NCI-H146 treated with DMSO at 0.1 percent for 48 hours (cell line): ENCODE data around the gene ACE.
A peak's percentile ranks its signal among the peaks of the same experiment; 100 is the strongest.

Source experiments
- DNase-seq: peaks from one replicate; lab custom pipeline; 2025; ENCODE audit not compliant: unreplicated experiment; lab: John Stamatoyannopoulos, UW

The ACE gene

GRCh38 chr17:63474174-63474573 is 2.7 kb upstream of the ACE start:
- no peak for DNase-seq

DNA sequence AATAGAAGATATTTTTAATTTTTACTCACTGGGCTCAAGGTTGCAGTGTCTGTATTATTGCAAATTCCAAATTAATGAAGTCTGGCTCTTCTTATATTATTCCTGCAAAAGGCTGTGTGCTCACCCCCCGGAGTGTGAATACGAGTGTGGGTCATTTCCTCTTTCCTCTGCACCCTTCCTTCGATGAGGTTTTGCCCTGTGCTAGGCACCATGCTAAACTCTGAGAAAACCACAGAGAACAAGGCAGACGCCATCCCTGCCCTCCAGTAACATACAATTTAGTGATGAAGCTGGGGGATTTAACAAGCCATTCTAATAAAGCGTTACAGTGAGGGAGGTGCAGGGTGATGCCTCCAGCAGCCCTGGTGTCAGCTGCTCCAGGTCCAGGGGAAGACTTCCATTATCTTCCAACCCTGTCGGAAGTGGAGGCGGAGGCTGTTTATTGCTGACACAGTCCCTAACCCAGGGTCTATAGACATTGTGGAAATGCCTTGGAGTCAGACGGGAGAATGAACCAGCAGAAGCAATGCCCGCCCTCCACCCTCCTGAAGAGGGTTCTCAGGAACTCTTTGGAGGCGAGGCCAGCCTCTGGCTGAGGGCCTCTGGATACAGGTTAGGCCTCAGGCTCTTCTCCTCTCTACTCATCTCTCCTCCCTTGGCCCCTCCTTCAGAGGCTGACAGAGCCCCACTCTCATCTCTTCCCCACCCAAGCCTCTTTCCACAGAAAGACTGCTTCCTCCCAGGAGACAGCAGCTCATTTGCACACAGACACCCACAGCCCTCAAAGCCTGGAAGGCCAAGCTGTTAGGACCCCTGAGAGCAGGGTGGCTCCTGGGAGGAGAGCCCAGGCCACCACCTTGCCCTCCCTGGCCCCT is 2.0 kb upstream of the ACE start:
- no peak for DNase-seq

DNA sequence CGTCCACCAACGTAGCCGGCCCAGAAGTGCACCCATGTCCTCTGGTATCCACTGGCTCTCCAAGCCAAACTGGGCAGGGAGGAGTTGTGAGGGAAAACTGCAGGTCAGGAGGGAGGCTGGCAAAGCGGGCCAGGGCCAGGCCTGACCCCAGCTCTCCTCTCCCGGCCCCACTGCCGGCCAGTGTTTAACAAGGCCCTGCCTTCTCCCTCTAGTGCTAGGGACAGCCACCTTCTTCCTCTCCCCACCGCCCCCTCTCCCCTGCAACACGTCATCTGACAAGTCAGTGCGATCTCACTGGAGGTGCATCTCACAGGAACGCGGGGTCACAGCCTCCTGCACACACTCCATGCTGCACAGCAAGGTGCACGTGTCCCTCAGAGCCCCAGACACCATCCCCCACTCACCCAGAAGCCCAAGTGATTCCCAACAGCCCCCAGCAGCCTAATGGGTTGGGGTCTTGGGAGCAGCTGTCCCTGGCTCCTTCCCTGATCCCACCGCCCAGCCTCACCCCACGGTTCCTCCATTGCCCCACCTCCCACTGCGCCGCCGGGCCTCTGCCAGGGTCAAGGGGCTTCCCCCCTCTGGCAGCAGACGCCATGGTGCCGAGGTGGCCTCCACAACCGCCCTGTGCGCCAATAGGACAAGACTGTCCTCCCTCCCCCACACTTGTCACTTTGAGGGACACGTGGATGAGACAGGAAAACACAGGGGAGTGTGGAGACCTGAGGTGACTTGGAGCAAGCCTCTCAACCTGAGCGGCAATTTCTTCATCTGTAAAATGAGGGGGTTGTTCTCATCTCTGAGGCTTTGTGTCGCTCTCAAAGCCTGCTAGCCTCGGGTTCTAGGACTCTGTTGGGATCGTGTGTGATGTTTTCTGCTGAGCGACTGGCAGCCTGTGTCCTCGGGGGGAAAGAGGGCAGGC is 1.1 kb upstream of the ACE start:
- no peak for DNase-seq

GRCh38 chr17:63476459-63476853 is 405 bp upstream of the ACE start:
- peak; percentile 23 for DNase-seq

DNA sequence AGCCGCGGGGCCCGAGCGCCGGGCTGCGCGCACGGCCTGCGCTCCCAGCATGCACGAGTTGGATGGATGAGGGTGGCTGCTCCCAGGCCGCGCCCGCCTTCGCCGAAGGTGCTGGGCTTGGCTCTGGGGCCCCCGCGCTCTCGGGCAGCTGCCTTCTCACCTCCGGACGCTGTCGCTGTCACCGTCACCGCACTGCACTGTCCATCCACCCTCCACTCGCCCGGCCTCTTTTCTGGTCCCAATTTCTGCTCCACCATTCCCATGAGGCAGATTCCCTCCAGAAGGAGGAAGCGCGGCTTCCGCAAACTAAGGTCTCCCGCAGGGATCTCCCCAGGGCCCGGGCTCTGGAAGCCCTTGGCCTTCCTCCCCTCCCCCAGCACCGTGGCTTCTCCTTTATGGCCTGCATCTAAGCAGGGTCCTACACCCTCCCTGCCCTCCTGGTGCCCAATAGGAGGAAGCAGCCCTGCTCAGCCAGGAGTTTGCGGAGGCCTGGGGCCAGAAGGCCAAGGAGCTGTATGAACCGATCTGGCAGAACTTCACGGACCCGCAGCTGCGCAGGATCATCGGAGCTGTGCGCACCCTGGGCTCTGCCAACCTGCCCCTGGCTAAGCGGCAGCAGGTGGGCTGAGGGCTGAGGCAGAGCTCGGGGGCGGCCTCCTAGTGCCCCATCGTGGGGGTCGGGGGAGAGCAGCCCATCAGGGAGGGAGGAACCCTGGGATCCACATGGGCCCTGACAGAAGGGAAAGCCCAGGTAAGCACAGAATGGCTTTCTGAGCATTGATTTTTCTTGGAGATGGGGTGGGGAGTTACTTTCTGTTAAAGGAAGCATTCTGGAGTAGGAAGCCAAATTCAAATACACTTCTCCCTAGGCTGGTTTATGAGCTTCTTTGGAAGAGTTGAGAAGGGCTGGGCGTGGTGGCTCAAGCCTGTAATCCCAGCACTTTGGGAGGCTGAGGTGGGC is 899 bp downstream of the ACE start:
- DNase-seq = peak; percentile 58

GRCh38 chr17:63478814-63479494 is 2.1 kb downstream of the ACE start:
- DNase-seq = peak; percentile 67

DNA sequence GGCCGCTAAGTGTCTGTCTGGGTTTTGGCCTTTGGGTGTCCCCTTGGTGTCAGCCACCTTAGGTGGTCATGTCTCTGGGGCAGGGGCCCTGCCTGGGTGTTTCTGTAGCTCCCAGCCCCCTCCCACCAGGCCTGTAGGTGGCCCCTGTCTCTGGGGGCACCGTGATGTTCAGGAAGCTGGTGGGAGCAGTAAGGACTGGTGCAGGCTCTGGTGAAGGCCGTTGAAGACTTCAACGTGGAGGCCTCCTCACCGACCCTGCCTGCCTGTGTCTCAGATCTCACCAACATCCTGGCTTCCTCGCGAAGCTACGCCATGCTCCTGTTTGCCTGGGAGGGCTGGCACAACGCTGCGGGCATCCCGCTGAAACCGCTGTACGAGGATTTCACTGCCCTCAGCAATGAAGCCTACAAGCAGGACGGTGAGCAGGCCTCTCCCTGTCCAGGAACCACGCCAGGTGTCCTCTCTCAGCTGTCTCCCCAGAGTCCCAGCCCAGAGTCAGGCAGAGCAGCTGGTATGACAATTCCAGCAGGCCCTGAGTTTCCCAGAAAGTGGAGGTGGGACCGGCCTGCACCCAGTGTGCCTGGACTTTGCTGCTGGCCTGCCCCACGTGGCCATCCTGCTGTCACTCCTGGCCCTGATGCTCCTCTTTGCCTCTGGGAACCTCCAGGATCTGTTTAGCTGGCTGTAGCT is 2.8 kb downstream of the ACE start:
- DNase-seq = no peak

DNA sequence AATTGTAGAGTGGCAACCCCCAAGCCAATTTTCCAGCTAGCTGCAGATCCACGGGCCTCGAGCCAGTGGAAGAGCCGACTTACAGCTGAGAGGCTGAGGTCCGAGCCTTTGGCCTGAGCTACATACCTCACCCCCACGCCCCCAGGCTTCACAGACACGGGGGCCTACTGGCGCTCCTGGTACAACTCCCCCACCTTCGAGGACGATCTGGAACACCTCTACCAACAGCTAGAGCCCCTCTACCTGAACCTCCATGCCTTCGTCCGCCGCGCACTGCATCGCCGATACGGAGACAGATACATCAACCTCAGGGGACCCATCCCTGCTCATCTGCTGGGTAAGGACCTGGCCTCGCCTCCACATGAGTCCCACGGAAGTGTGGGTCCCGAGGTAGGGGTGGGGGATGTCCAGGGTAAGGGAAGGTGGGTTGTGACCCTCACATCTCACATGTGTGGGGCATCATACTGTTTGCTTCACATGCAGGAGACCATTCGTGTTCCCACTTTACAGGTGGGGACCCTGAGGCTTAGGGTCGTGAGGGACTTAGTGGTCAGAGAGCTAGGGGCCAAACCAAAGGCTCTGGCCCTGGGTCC is 3.4 kb downstream of the ACE start:
- no peak for DNase-seq

DNA sequence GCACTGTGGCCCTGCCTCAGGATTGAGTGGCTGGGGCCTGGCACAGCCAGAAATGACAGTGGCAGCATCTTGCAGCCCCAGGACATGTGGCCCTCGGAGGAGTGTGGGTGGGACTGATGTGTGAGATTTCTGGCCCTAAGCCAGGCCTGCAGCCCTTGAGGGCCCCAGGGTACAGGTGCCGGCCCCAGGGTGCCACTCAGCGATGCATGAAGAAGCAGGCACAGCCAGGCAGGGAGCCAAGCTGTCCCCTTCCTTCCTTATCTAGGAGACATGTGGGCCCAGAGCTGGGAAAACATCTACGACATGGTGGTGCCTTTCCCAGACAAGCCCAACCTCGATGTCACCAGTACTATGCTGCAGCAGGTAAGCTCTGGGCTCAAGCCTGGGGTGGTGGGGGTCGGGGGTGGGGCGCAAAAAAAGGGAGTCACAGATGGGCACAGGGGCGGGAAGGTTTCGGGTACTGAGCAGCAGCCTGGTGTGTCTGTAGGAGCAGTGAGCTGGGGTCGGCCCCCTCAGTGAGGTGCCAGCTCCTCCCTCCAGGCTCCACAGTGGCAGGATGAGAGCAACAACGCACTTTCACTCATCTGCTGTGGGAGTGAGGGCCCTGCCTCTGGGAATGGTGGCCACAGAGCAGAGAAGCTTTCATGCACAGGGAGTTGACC is 4.1 kb downstream of the ACE start:
- peak; percentile 73 for DNase-seq

- DNase-seq = no peak
Measured at GRCh38 chr17:63481488-63481870, 4.6 kb downstream of the ACE start.

DNA sequence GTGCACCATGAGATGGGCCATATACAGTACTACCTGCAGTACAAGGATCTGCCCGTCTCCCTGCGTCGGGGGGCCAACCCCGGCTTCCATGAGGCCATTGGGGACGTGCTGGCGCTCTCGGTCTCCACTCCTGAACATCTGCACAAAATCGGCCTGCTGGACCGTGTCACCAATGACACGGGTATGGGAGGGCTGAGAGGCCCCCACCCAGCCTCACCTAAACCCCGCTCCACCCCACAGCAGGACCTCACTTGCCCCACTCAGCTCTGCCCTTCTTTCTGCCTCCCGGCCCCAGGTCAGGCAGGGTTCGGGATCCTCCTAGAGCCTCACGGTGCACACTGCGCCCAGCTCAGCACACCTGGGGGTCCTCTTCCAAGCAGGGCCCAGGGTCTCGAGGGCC is 5.6 kb downstream of the ACE start:
- no peak for DNase-seq

DNA sequence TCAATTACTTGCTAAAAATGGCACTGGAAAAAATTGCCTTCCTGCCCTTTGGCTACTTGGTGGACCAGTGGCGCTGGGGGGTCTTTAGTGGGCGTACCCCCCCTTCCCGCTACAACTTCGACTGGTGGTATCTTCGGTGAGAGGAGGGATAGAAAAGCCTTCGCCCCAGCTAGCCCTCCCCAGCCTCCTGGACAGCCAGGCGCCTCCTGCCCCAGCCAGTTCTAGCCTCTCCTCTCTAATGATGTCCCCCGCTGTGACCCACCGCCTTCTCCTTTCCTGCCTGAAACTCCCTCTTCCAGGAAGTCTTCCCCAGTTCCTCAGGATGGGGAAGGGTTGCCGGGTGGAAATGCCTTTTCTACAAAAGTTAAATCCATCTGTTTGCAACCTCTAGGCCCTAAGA is 6.2 kb downstream of the ACE start:
- DNase-seq = no peak

DNA sequence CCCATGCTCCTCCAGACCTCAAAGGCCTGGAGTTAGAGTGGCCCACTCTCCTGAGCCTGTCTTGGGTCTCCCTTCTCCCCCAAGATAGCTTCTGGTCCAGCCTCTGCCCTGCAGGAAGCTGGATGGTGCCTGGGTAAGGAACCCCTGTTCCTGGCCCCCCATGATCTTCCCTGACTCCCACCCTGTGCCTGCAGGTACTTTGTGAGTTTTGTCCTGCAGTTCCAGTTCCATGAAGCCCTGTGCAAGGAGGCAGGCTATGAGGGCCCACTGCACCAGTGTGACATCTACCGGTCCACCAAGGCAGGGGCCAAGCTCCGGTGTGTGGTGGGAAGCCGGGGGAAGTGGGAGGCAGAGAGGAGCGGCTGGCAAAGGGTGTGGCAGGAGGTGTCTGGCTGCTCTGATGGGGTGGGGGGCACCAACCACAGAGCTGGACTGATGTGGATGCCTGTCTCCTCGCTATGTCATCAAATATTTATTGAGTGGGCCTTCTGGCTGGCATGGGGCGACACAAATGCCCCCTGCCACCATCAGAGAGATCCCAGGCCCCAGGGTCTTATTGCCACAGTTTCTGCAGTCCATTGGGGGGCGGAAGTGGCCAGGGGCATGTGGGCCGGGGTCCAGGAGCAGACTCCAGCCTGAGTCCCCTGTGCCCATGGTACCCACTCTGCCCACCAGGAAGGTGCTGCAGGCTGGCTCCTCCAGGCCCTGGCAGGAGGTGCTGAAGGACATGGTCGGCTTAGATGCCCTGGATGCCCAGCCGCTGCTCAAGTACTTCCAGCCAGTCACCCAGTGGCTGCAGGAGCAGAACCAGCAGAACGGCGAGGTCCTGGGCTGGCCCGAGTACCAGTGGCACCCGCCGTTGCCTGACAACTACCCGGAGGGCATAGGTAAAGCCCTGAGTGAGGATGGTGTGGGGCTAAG is 7.1 kb downstream of the ACE start:
- DNase-seq = no peak

DNA sequence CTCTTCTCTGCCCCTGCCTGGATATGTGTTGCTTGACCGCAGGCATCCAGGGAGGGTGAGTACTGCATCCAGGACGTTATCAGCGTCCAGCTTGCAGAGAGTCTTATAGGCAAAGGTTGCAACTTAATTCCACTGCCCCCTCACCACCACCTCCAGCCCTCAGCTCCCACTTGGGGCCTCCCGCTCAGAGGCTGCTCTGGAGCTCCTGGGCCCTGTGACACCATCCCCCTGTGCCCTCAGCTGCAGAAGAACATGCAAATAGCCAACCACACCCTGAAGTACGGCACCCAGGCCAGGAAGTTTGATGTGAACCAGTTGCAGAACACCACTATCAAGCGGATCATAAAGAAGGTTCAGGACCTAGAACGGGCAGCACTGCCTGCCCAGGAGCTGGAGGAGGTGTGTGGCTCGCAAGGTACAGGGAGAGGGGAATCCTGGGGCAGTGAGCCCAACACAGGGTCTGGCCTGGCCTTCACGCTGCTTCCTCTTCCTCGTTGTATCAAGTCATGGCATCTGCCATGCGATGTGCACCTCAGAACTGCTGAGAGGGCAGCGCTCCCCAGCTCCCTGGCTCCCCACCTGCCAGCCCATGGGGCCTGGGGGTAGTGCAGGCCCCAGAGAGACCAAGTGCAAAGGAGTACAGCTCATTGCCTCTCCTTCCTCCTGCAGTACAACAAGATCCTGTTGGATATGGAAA is 9.6 kb downstream of the ACE start:
- DNase-seq = no peak

DNA sequence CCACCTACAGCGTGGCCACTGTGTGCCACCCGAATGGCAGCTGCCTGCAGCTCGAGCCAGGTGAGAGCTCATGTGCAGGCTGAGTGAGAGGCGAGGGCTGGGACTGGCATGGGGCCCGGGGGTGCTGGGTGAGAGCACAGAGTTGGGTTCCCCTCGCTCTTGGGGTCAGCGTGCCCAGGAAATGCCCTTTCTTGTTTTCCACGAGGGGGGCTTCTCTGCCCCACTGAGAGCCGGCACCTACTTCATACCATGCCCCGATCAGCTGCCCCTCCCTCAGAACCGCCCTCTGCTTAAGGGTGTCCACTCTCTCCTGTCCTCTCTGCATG is 10.1 kb downstream of the ACE start:
- no peak for DNase-seq

DNA sequence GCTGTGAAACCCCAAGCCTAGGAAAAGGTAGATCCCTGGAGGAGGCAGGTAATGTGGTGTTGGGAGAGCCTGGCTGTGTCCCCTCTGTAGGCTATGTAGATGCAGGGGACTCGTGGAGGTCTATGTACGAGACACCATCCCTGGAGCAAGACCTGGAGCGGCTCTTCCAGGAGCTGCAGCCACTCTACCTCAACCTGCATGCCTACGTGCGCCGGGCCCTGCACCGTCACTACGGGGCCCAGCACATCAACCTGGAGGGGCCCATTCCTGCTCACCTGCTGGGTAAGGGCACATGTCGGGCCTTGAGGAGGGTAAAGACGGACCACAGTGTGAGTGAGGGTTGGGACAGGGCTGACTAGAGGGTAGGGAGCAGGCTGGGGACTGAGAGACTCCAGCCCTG is 12.0 kb downstream of the ACE start:
- no peak for DNase-seq

GRCh38 chr17:63489291-63489690 is 12.4 kb downstream of the ACE start:
- DNase-seq = no peak
